Loucy (cell line): ENCODE measurements around the gene LUC7L3.

Experiments
- H2AFZ ChIP-seq: fragments of 200-600 bp; sonication (generic); 2 replicates; pipeline ENCODE4 v1.6.0; 2016; ENCODE audit warnings: antibody characterized with exemption, mild to moderate bottlenecking, low read length, moderate library complexity
- H3F3A ChIP-seq: fragments of 200-600 bp; 2 replicates; pipeline ENCODE4 v1.6.0; 2016; ENCODE audit warnings: antibody characterized with exemption, low read depth, mild to moderate bottlenecking
- H3K27me3 ChIP-seq: fragments of 200-600 bp; sonication (generic); 2 replicates; pipeline ENCODE4 v1.6.1; 2014; ENCODE audit warnings: low read length, mild to moderate bottlenecking; ENCODE audit not compliant: insufficient read depth, poor library complexity, severe bottlenecking
- H3K36me3 ChIP-seq: fragments of 200-600 bp; sonication (generic); 2 replicates; pipeline ENCODE4 v1.6.1; 2016; ENCODE audit warnings: low read length; ENCODE audit not compliant: insufficient read depth
- H3K4me1 ChIP-seq: fragments of 200-600 bp; sonication (generic); 2 replicates; pipeline ENCODE4 v1.5.1; 2014; ENCODE audit warnings: low read length, mild to moderate bottlenecking; ENCODE audit not compliant: insufficient read depth, poor library complexity, severe bottlenecking
- H3K4me2 ChIP-seq: fragments of 200-600 bp; sonication (generic); 2 replicates; pipeline ENCODE4 v1.6.0; 2014; ENCODE audit warnings: antibody characterized with exemption, low read length, low read depth, mild to moderate bottlenecking; ENCODE audit not compliant: poor library complexity, severe bottlenecking
- H3K4me3 ChIP-seq: fragments of 200-600 bp; sonication (generic); 2 replicates; pipeline ENCODE4 v1.5.1; 2014; ENCODE audit warnings: low read length, mild to moderate bottlenecking, mixed read lengths; ENCODE audit not compliant: poor library complexity, severe bottlenecking
- H3K79me2 ChIP-seq: fragments of 200-600 bp; sonication (generic); 2 replicates; pipeline ENCODE4 v1.6.1; 2014; ENCODE audit warnings: low read length; ENCODE audit not compliant: insufficient read depth
- H3K9ac ChIP-seq: fragments of 200-600 bp; sonication (generic); 2 replicates; pipeline ENCODE4 v1.6.0; 2014; ENCODE audit warnings: mild to moderate bottlenecking, low read depth, low read length, moderate library complexity; ENCODE audit not compliant: poor library complexity, severe bottlenecking
- H3K9me2 ChIP-seq: fragments of 200-600 bp; sonication (generic); replicated peaks from 2 replicates; pipeline ENCODE4 v1.6.1; 2016; ENCODE audit warnings: low read depth, low read length, mixed read lengths
- H3K9me3 ChIP-seq: fragments of 200-600 bp; sonication (generic); 2 replicates; pipeline ENCODE4 v1.6.1; 2014; ENCODE audit warnings: mild to moderate bottlenecking, antibody characterized with exemption, low read length, low read depth; ENCODE audit not compliant: insufficient read depth
- H4K20me1 ChIP-seq: fragments of 200-600 bp; sonication (generic); 2 replicates; pipeline ENCODE4 v1.6.0; 2014; ENCODE audit warnings: antibody characterized with exemption, low read length, mild to moderate bottlenecking; ENCODE audit not compliant: insufficient read depth, poor library complexity, severe bottlenecking
- CTCF ChIP-seq: fragments of 200-600 bp; sonication (generic); conservative IDR thresholded peaks from 2 replicates; pipeline ENCODE4 v1.5.1; 2014; ENCODE audit warnings: mild to moderate bottlenecking, antibody characterized with exemption, low read length
- EZH2phosphoT487 ChIP-seq: fragments of 200-600 bp; IDR thresholded peaks from 2 replicates; pipeline ENCODE4 v1.6.1; 2018; ENCODE audit warnings: antibody characterized with exemption, mild to moderate bottlenecking, moderate library complexity, borderline replicate concordance

LUC7L3 gene

GRCh38 chr17:50785126-50785525, 65.7 kb downstream of the LUC7L3 start:
- no peaks in the 10 kb centered on the region for H3K27me3 ChIP-seq
- H3K4me1 ChIP-seq = no peaks in the 10 kb centered on the region
- H3K9me3 ChIP-seq = no peaks in the 10 kb centered on the region
- H3K79me2 ChIP-seq = no peaks in the 10 kb centered on the region
- H3K9ac ChIP-seq = no peak overlapping the region
- TF ChIP-seq EZH2phosphoT487 (no peak), CTCF (no peak)
- H2AFZ ChIP-seq = no peak overlapping the region
- H4K20me1 ChIP-seq = no peaks in the 10 kb centered on the region
- no peaks in the 10 kb centered on the region for H3K9me2 ChIP-seq
- no peaks in the 10 kb centered on the region for H3K36me3 ChIP-seq
- no peak overlapping the region for H3K4me2 ChIP-seq
- no peak overlapping the region for H3K4me3 ChIP-seq
- H3F3A ChIP-seq = no peaks in the 10 kb centered on the region

GRCh38 chr17:50785946-50786570, 66.7 kb downstream of the LUC7L3 start:
- Histone ChIP-seq H3K4me2 (no peak overlapping the region), H3K4me3 (no peak overlapping the region), H3K79me2 (no peaks in the 10 kb centered on the region), H3F3A (no peaks in the 10 kb centered on the region), H3K9ac (no peak overlapping the region), H3K9me2 (no peaks in the 10 kb centered on the region), H3K4me1 (no peaks in the 10 kb centered on the region), H4K20me1 (no peaks in the 10 kb centered on the region), H2AFZ (no peak overlapping the region), H3K27me3 (no peaks in the 10 kb centered on the region), H3K9me3 (no peaks in the 10 kb centered on the region), H3K36me3 (no peaks in the 10 kb centered on the region)
- TF ChIP-seq EZH2phosphoT487 (no peak), CTCF (no peak)

GRCh38 chr17:50787106-50787505, 67.7 kb downstream of the LUC7L3 start:
- H3K27me3 ChIP-seq = no peaks in the 10 kb centered on the region
- no peaks in the 10 kb centered on the region for H3K9me2 ChIP-seq
- H2AFZ ChIP-seq = no peak overlapping the region
- no peaks in the 10 kb centered on the region for H4K20me1 ChIP-seq
- H3K4me3 ChIP-seq = no peak overlapping the region
- TF ChIP-seq EZH2phosphoT487 (no peak), CTCF (no peak)
- no peak overlapping the region for H3K9ac ChIP-seq
- no peaks in the 10 kb centered on the region for H3F3A ChIP-seq
- H3K79me2 ChIP-seq = no peaks in the 10 kb centered on the region
- no peaks in the 10 kb centered on the region for H3K4me1 ChIP-seq
- no peak overlapping the region for H3K4me2 ChIP-seq
- H3K9me3 ChIP-seq = no peaks in the 10 kb centered on the region
- no peaks in the 10 kb centered on the region for H3K36me3 ChIP-seq
